Measurements from ENCODE around the gene ZNF462. TPM values are rescaled to one million over a fixed set of nuclear protein-coding genes. Genes with fewer than 3 reads are reported as not detected.

The ZNF462 gene
- total and polyA plus RNA-seq, 2 experiments from 2014 or later, result 40.0 to 101 TPM

GRCh38 chr9:106828070-106828469, 34.9 kb upstream of the ZNF462 start (continued):
- no peak for TF ChIP-seq ZNF462 (CRISPR knock-in tag; IDR thresholded peaks at IDR 0.05)
- TF ChIP-seq POLR2AphosphoS5 (IDR thresholded peaks at IDR 0.05; ENCODE audit: low read depth), result no peak
- no peak for TF ChIP-seq ZNF331 (CRISPR knock-in tag; IDR thresholded peaks at IDR 0.05; ENCODE audit: low read depth)
- TF ChIP-seq REST (IDR thresholded peaks at IDR 0.05; ENCODE audit: unreplicated experiment), result no peak
- no peak for TF ChIP-seq CTCF (conservative IDR thresholded peaks at IDR 0.05; ENCODE audit: low read depth in 2 of 2)
- no peak for TF ChIP-seq CREB1 (CRISPR knock-in tag; IDR thresholded peaks at IDR 0.05; ENCODE audit: low read depth)
- TF ChIP-seq NANOG (IDR thresholded peaks at IDR 0.05; ENCODE audit: borderline replicate concordance), result no peak
- no peak for TF ChIP-seq EZH2phosphoT487 (IDR thresholded peaks at IDR 0.05; ENCODE audit: unreplicated experiment)
